GM18909 (cell line): Measurements from ENCODE around the gene ATP5F1D.
A peak's percentile ranks its signal among the peaks of the same experiment; 100 is the strongest.

Source experiments
- ATAC-seq: cut with Tn5 transposase; IDR thresholded peaks from one replicate; pipeline ENCODE4 v1.9.1; 2021; ENCODE audit warnings: mild to moderate bottlenecking; ENCODE audit not compliant: unreplicated experiment, poor library complexity

Gene ATP5F1D

GRCh38 chr19:1268226-1269064 lies 26.9 kb downstream of the ATP5F1D start:
- ATAC-seq = no peak

- peak; percentile 64 for ATAC-seq
These were observed 27.5 kb downstream of the ATP5F1D start, which contains the start of gene CIRBP for GRCh38 chr19:1269065-1269477. TSS of gene CIRBP (plus strand) at chr19:1269332. CDS start at chr19:1270934, 1,602 bp downstream.

GRCh38 chr19:1269478-1270212 lies 28.1 kb downstream of the ATP5F1D start:
- ATAC-seq = peak; percentile 27

GRCh38 chr19:1270213-1270853 lies 28.8 kb downstream of the ATP5F1D start:
- ATAC-seq = no peak

- ATAC-seq = no peak
These were observed 29.4 kb downstream of the ATP5F1D start for GRCh38 chr19:1270854-1271527.

GRCh38 chr19:1271528-1272422 lies 30.2 kb downstream of the ATP5F1D start:
- ATAC-seq = no peak

GRCh38 chr19:1272423-1273262 lies 31.1 kb downstream of the ATP5F1D start:
- ATAC-seq = no peak

GRCh38 chr19:1273263-1274041 lies 31.9 kb downstream of the ATP5F1D start:
- ATAC-seq = no peak

GRCh38 chr19:1274081-1274851 lies 32.7 kb downstream of the ATP5F1D start:
- ATAC-seq = no peak

GRCh38 chr19:1274852-1275259 lies 33.3 kb downstream of the ATP5F1D start:
- no peak for ATAC-seq

- peak; percentile 80 for ATAC-seq
These were observed 33.9 kb downstream of the ATP5F1D start, which contains the start of gene FAM174C for GRCh38 chr19:1275260-1275975. TSS of gene FAM174C (plus strand) at chr19:1275530. CDS start at chr19:1275550, 20 bp downstream.

GRCh38 chr19:1275976-1276627 lies 34.6 kb downstream of the ATP5F1D start:
- ATAC-seq = no peak

- ATAC-seq = no peak
These were observed 35.1 kb downstream of the ATP5F1D start for GRCh38 chr19:1276628-1277022.

GRCh38 chr19:1277061-1277460 lies 35.5 kb downstream of the ATP5F1D start:
- no peak for ATAC-seq

GRCh38 chr19:1278074-1278473 lies 36.5 kb downstream of the ATP5F1D start:
- no peak for ATAC-seq
